SU-DHL-6 (cell line): ENCODE results near the gene HEXB.

Source experiments
- CTCF ChIP-seq: fragments of 200-600 bp; sonication (generic); IDR thresholded peaks from one replicate; pipeline ENCODE4 v1.5.1; 2017; ENCODE audit warnings: antibody characterized with exemption, mild to moderate bottlenecking, low read length, moderate library complexity; ENCODE audit not compliant: insufficient read depth, poor library complexity, severe bottlenecking
- EZH2phosphoT487 ChIP-seq: fragments of 200-600 bp; sonication (generic), shearing (Covaris generic); conservative IDR thresholded peaks from 2 replicates; pipeline ENCODE4 v1.6.1; 2018; ENCODE audit warnings: mild to moderate bottlenecking, antibody characterized with exemption, low read length, moderate library complexity, mixed read lengths

- TF ChIP-seq CTCF = no peak
- no peak for TF ChIP-seq EZH2phosphoT487
Observed at GRCh38 chr5:74693191-74693590, 8.2 kb downstream of the HEXB start.
